Measurements from ENCODE around the gene KIF13A.
"Not testable (repeated sequence)": the region's sequence is repeated elsewhere in the genome, so short reads cannot be mapped to it uniquely, and the experiment has no call there.

The KIF13A gene

DNA sequence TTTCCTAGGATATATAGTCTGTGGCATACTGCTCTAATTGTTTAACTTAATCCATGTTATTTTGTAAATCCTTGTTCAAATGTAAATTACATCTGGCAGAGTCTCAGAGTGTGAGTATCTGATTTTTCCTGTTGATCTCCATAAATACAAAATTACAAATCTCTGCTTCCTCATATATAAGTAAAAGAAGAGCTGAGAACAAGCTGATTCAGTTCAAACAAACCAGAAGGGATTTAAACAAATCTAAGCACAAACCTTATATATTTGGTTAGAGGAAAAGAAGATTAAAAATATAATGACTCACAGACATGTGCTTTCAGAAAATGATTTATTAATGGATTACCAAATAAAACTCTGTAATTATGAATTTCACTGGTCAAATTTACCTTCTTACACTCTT lies 37.3 kb downstream of the KIF13A start:
- no peaks in the 10 kb centered on the region for H3K4me1 Mint-ChIP-seq (ENCODE audit: low read depth in 2 of 2)
- ATAC-seq (replicated peaks) (no peak), DNase-seq (no peak)
- H3K9me3 Mint-ChIP-seq: peaks cover 0 to 2% of the 10 kb centered on the region in 2 donors
- no peaks in the 10 kb centered on the region for H3K36me3 Mint-ChIP-seq (ENCODE audit: insufficient read depth)
- no peak overlapping the region for H3K4me3 Mint-ChIP-seq
- H3K27me3 Mint-ChIP-seq: peaks cover 0 to 6% of the 10 kb centered on the region in 2 donors
- no peak overlapping the region for H3K27ac Mint-ChIP-seq

- Mint-ChIP-seq H3K36me3 (ENCODE audit: insufficient read depth) (no peaks in the 10 kb centered on the region), H3K27ac (no peak overlapping the region), H3K4me1 (ENCODE audit: low read depth in 2 of 2) (no peaks in the 10 kb centered on the region), H3K27me3 (peaks cover 6 to 11% of the 10 kb centered on the region in 2 donors), H3K9me3 (peaks cover 0 to 2% of the 10 kb centered on the region in 2 donors), H3K4me3 (no peak overlapping the region)
- DNase-seq (no peak), ATAC-seq (replicated peaks) (no peak)
These were observed 38.3 kb downstream of the KIF13A start for GRCh38 chr6:17949168-17949567.

- Mint-ChIP-seq H3K36me3 (ENCODE audit: insufficient read depth) (no peaks in the 10 kb centered on the region), H3K9me3 (peaks cover 0 to 2% of the 10 kb centered on the region in 2 donors), H3K27me3 (peaks cover 10 to 15% of the 10 kb centered on the region in 2 donors), H3K4me3 (no peak overlapping the region), H3K4me1 (ENCODE audit: low read depth in 2 of 2) (no peaks in the 10 kb centered on the region), H3K27ac (no peak overlapping the region)
- ATAC-seq (replicated peaks) (no peak), DNase-seq (no peak)
These were observed 38.7 kb downstream of the KIF13A start for GRCh38 chr6:17948725-17949124.

DNA sequence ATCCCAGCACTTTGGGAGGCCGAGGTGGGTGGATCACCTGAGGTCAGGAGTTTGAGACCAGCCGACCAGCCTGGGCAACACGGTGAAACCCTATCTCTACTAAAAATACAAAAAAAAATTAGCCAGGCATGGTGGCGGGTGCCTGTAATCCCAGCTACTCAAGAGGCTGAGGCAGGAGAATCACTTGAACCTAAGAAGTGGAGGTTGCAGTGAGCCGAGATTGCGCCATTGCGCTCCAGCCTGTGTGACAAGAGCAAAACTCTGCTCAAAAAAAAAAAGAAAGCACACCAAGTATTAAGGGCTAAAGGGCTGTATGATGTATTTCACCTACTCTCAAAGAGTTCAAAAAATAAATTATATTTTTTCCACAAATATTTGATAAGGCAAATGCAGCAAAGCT lies 39.9 kb downstream of the KIF13A start:
- not testable (repeated sequence) for H3K27ac Mint-ChIP-seq; H3K36me3 Mint-ChIP-seq (ENCODE audit: insufficient read depth); DNase-seq; H3K4me3 Mint-ChIP-seq; H3K9me3 Mint-ChIP-seq; ATAC-seq (replicated peaks); H3K4me1 Mint-ChIP-seq (ENCODE audit: low read depth in 2 of 2)
- H3K27me3 Mint-ChIP-seq: peaks cover 10 to 15% of the 10 kb centered on the region in 2 donors

DNA sequence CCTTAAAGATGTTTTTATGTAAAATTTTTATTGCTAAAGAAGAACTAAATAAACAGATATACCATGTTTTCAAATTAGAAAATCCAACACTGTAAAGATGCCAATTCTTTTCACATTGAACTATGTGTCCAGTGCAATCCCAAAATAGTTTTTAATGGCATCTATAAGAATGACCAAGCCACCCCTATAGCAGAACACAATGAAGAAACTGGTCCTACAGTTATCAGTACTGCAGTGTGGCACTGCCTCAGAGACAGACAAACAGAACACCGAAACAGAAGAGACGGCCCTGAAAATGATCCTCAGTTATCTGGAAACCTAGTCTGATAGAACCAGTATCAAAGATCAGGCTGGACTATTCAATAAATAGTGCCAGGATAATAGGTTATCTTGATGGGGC lies 41.9 kb downstream of the KIF13A start:
- H3K36me3 Mint-ChIP-seq (ENCODE audit: insufficient read depth): no peaks in the 10 kb centered on the region
- peaks cover 13 to 20% of the 10 kb centered on the region in 2 donors for H3K27me3 Mint-ChIP-seq
- no peak overlapping the region for H3K27ac Mint-ChIP-seq
- no peaks in the 10 kb centered on the region for H3K4me1 Mint-ChIP-seq (ENCODE audit: low read depth in 2 of 2)
- no peaks in the 10 kb centered on the region for H3K9me3 Mint-ChIP-seq
- no peak overlapping the region for H3K4me3 Mint-ChIP-seq
- no peak for DNase-seq
- ATAC-seq (replicated peaks): no peak

DNA sequence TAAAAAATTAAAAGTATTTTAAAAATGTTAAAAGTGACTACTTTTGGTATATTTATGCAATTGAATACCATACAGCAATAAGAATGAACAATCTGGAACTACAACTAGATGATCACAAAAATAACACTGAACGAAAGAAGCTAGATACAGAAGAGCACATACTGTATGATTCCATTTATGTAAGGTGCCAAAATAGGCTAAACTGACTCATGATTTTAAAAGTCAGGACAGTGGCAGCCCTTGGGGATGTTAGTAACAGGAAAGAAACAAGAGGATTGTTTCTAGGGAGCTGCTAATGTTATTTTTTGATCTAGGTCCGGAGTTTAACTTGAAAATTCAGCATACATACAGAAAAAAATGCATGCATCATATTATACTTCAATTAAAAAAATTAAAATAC lies 42.3 kb downstream of the KIF13A start:
- Mint-ChIP-seq H3K27ac (no peak overlapping the region), H3K4me1 (ENCODE audit: low read depth in 2 of 2) (no peaks in the 10 kb centered on the region), H3K9me3 (no peaks in the 10 kb centered on the region), H3K4me3 (no peak overlapping the region), H3K36me3 (ENCODE audit: insufficient read depth) (no peaks in the 10 kb centered on the region), H3K27me3 (peaks cover 18 to 24% of the 10 kb centered on the region in 2 donors)
- DNase-seq: no peak
- ATAC-seq (replicated peaks): no peak

DNA sequence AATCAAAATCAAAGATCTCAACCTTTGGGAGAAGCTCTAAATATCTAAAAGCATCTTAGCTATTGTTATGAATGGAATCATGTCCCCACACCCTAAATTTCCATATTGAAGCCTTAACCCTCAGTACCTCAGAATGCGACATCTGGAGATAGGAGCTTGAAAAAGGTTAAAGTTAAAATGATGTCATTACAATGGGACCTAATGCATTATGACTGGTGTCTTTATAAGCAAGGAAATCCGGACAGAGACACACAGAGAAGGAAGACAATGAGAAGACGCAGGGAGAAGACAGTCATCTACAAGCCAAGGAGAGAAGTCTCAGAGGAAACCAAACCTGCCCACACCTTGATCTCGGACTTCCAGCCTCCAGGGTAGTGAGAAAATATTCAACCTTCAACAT lies 46.1 kb downstream of the KIF13A start:
- H3K4me1 Mint-ChIP-seq (ENCODE audit: low read depth in 2 of 2): no peaks in the 10 kb centered on the region
- no peak overlapping the region for H3K27ac Mint-ChIP-seq
- no peak for DNase-seq
- no peaks in the 10 kb centered on the region for H3K36me3 Mint-ChIP-seq (ENCODE audit: insufficient read depth)
- H3K9me3 Mint-ChIP-seq: no peaks in the 10 kb centered on the region
- no peak for ATAC-seq (replicated peaks)
- peaks cover 25 to 29% of the 10 kb centered on the region in 2 donors for H3K27me3 Mint-ChIP-seq
- H3K4me3 Mint-ChIP-seq: no peak overlapping the region

GRCh38 chr6:17940151-17940792 lies 47.2 kb downstream of the KIF13A start:
- DNase-seq (no peak), ATAC-seq (replicated peaks) (no peak)
- Mint-ChIP-seq H3K36me3 (ENCODE audit: insufficient read depth) (no peaks in the 10 kb centered on the region), H3K4me1 (ENCODE audit: low read depth in 2 of 2) (no peaks in the 10 kb centered on the region), H3K4me3 (no peak overlapping the region), H3K27ac (no peak overlapping the region), H3K27me3 (peaks cover 25 to 29% of the 10 kb centered on the region in 2 donors), H3K9me3 (no peaks in the 10 kb centered on the region)

DNA sequence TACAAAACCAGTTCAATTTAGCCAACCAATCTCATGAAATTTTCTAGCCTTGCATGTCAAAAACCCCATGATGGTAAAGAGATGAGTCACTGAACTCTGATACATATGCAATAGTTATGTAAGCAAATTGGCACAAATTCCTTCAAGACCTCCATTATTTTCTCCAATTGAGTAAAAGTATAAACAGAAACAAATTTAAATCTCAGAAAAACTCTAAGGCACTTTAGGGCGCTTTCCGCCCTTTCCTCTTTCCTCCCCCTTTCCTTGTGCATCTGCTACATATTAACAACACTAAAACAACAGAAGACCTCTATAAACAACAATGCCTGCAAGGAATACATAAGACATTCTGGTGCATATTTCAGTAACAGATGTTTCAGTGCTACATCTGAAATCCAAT lies 48.5 kb downstream of the KIF13A start:
- ATAC-seq (replicated peaks) (no peak), DNase-seq (no peak)
- H3K27ac Mint-ChIP-seq: no peak overlapping the region

DNA sequence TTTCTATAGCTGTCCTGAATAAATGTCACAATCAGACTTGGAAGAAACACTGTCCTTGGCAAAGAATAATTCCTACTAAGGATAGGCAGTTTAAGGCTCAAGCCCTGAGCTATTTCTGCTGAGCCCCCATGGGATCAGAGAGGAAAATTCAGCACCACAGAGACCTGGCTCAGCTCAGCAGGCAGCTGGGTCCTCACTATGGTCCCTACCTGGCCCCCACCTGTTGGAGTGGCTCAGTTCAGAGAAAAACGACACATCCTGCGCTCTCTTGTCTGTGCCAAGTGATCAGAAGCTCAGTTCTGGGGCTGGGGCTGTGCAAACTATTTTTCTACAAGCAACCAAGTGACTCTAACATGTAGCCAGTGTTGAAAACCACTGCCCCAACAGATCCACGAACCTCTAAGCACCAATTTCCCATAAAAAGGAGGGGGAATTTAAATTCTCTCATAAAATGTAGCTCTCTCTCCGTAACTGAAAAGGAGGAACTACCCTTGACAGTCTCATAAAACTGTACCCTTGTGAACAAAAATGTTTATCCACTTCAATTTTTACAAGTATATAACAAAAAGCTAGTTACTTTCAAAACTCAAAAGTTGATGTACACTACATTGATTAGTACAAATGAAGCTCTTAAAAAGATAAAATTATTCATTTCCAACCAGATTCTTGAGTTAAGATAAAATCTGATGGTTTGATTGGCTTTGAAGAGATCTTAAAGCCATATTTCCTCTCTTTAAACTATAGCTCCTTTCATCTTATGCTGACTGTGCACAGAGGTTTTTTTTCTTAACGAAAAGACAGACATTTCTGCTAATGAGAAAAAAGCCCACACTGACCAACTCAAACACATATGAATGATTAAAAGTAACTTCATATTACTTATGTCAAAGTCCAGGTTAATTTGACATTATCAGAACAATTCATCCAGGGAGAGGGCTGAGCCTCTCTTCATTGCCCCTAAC lies 52.0 kb downstream of the KIF13A start:
- Mint-ChIP-seq H3K4me3 (no peak overlapping the region), H3K36me3 (ENCODE audit: insufficient read depth) (no peaks in the 10 kb centered on the region), H3K27ac (no peak overlapping the region), H3K27me3 (peaks cover 18 to 35% of the 10 kb centered on the region in 2 donors), H3K9me3 (no peaks in the 10 kb centered on the region), H3K4me1 (ENCODE audit: low read depth in 2 of 2) (no peaks in the 10 kb centered on the region)
- ATAC-seq (replicated peaks): no peak
- no peak for DNase-seq

More for the DNA sequence above, 48.5 kb downstream of the KIF13A start:
- Mint-ChIP-seq H3K4me3 (no peak overlapping the region), H3K27me3 (peaks cover 20 to 23% of the 10 kb centered on the region in 2 donors), H3K4me1 (ENCODE audit: low read depth in 2 of 2) (no peaks in the 10 kb centered on the region), H3K9me3 (no peaks in the 10 kb centered on the region), H3K36me3 (ENCODE audit: insufficient read depth) (no peaks in the 10 kb centered on the region)

DNA sequence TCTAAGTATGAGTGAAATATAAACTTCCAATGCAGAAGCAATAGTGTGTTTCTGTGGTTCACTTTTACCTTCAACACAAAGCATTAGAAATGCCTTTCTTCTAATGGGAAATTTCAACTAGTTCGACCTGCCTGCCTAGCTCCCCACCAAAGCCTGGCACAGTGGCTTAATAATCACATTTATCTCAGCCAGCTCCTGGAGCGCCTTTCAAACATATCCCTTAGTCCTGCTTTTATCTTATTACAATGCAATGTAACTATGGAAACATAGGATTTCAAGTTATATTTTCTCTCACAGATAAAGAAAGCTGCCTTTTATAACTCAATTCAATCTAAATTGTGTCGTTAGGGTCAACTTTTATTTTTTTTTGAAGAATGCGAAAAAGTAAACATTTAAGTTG lies 53.7 kb downstream of the KIF13A start:
- DNase-seq (no peak), ATAC-seq (replicated peaks) (no peak)
- H3K36me3 Mint-ChIP-seq (ENCODE audit: insufficient read depth): no peaks in the 10 kb centered on the region
- no peak overlapping the region for H3K4me3 Mint-ChIP-seq
- H3K9me3 Mint-ChIP-seq: no peaks in the 10 kb centered on the region
- H3K27me3 Mint-ChIP-seq: peaks cover 16 to 35% of the 10 kb centered on the region in 2 donors
- no peak overlapping the region for H3K27ac Mint-ChIP-seq
- no peaks in the 10 kb centered on the region for H3K4me1 Mint-ChIP-seq (ENCODE audit: low read depth in 2 of 2)

- ATAC-seq (replicated peaks): no peak
- Mint-ChIP-seq H3K36me3 (ENCODE audit: insufficient read depth) (no peaks in the 10 kb centered on the region), H3K27ac (peak overlapping the region in 1 of 2 donors; percentile 27), H3K4me3 (no peak overlapping the region), H3K4me1 (ENCODE audit: low read depth in 2 of 2) (no peaks in the 10 kb centered on the region), H3K9me3 (no peaks in the 10 kb centered on the region), H3K27me3 (peaks cover 20 to 35% of the 10 kb centered on the region in 2 donors)
- DNase-seq: no peak
These were observed 55.0 kb downstream of the KIF13A start for GRCh38 chr6:17932330-17932852.

- ATAC-seq (replicated peaks) (no peak), DNase-seq (no peak)
- no peak overlapping the region for H3K27ac Mint-ChIP-seq
- no peaks in the 10 kb centered on the region for H3K9me3 Mint-ChIP-seq
- no peaks in the 10 kb centered on the region for H3K4me1 Mint-ChIP-seq (ENCODE audit: low read depth in 2 of 2)
- no peak overlapping the region for H3K4me3 Mint-ChIP-seq
- H3K36me3 Mint-ChIP-seq (ENCODE audit: insufficient read depth): no peaks in the 10 kb centered on the region
- H3K27me3 Mint-ChIP-seq: peaks cover 26 to 35% of the 10 kb centered on the region in 2 donors
These were observed 56.2 kb downstream of the KIF13A start for GRCh38 chr6:17931227-17931626.

Measured in effector memory CD8-positive, alpha-beta T cell (primary cell).